Erythroblast (primary cell): ENCODE data around the gene SLC38A8.

ENCODE experiments used
- GATA1 ChIP-seq: IDR thresholded peaks from 2 replicates; pipeline ENCODE4 v1.6.1; 2011; ENCODE audit warnings: low read depth, mild to moderate bottlenecking, control low read depth, low read length, moderate library complexity
- POLR2A ChIP-seq: IDR thresholded peaks from 2 replicates; pipeline ENCODE4 v1.6.1; 2011; ENCODE audit warnings: mild to moderate bottlenecking, low read length

DNA sequence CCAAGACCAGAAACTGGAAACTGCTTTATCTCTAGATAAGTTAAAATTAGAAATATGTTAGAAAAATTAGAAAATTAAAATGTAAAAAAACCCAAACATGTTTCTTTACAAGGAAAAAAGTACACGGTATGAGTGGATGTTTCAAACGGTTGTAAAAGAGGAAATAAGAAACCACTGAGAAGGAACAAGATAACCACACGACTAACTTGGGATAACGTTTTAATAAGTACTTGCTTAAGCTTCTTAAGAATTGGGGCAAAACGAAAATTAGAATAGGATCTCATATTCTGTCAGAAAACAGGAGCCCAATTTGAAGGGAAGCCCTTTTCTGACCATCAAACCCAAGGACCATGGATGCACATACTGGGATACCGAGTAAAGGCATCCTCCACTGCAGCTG lies 43.2 kb upstream of the SLC38A8 start:
- TF ChIP-seq POLR2A (no peak), GATA1 (no peak)
